ENCODE data around the gene GALNT10. TPM values are rescaled to one million over a fixed set of nuclear protein-coding genes. Genes with fewer than 3 reads are reported as not detected.

The GALNT10 gene
- polyA plus RNA-seq, 2 of the 4 experiments (the other 2 are of a cell fraction) = 110 to 156 TPM

GRCh38 chr5:154267516-154267915 lies 77.0 kb downstream of the GALNT10 start:
- Histone ChIP-seq H3K9me3 (no peaks in the 10 kb centered on the region), H3K4me1 (peaks cover 51% of the 10 kb centered on the region), H3K4me2 (peak overlapping the region; percentile 13), H3K4me3 (no peak overlapping the region), H3K27ac (peak overlapping the region; percentile 55 to 66; a peak in 5 of 6 replicates)
- DNase-seq (ENCODE audit: low read depth in 1 of 2, low spot score in 1 of 2) (no peak), ATAC-seq (peak in 1 of 2 experiments; percentile 36; a peak in 1 of 6 replicates), FAIRE-seq (no peak)
- TF ChIP-seq PBX3 (IDR thresholded peaks at IDR 0.05) (no peak), BHLHE40 (IDR thresholded peaks at IDR 0.05; ENCODE audit: low read depth, low read length) (no peak), JUNB (IDR thresholded peaks at IDR 0.05) (no peak), REST (IDR thresholded peaks at IDR 0.05) (no peak), JUN (IDR thresholded peaks at IDR 0.05) (no peak)
- ChIA-PET CTCF (no interaction called here), POLR2A (no interaction called here)

- FAIRE-seq = no peak
- Histone ChIP-seq H3K4me2 (peak overlapping the region; percentile 13), H3K27ac (peak overlapping the region; percentile 39 to 66; a peak in 5 of 6 replicates), H3K9me3 (no peaks in the 10 kb centered on the region), H3K4me1 (peaks cover 57% of the 10 kb centered on the region), H3K4me3 (no peak overlapping the region)
- CTCF ChIA-PET = no interaction called here
- no peak for ATAC-seq
- no peak for DNase-seq (ENCODE audit: low read depth in 1 of 2, low spot score in 1 of 2)
- WGBS (ENCODE audit: missing lambda C conversion rate) = 86% methylated on average over 3 of the region's 3 CpGs
- TF ChIP-seq ELK1 (IDR thresholded peaks at IDR 0.05; ENCODE audit: low read depth, low read length) = no peak
- no peak for TF ChIP-seq TP53 (CRISPR knock-in tag; IDR thresholded peaks at IDR 0.05)
- TF ChIP-seq SREBF2 (IDR thresholded peaks at IDR 0.05) = no peak
- no peak for TF ChIP-seq RNF2 (IDR thresholded peaks at IDR 0.05; ENCODE audit: borderline replicate concordance, low read depth)
- no peak for TF ChIP-seq HEYL (CRISPR knock-in tag; IDR thresholded peaks at IDR 0.05)
- TF ChIP-seq ZC3H11A (IDR thresholded peaks at IDR 0.05) = no peak
- no peak for TF ChIP-seq E2F6 (IDR thresholded peaks at IDR 0.05; ENCODE audit: borderline replicate concordance, low read depth)
- TF ChIP-seq NFE2L2 (conservative IDR thresholded peaks at IDR 0.05; ENCODE audit: low read length) = no peak
- no peak for TF ChIP-seq KDM5A (IDR thresholded peaks at IDR 0.05)
- TF ChIP-seq NPAS2 (CRISPR knock-in tag; IDR thresholded peaks at IDR 0.05; ENCODE audit: borderline replicate concordance) = no peak
- TF ChIP-seq JUN (IDR thresholded peaks at IDR 0.05) = no peak
- TF ChIP-seq PHF8 (IDR thresholded peaks at IDR 0.05; ENCODE audit: borderline replicate concordance, low read depth) = no peak
- no peak for TF ChIP-seq HES2 (IDR thresholded peaks at IDR 0.05)
- no peak for TF ChIP-seq EHMT2 (IDR thresholded peaks at IDR 0.05; ENCODE audit: low read depth)
- POLR2A ChIA-PET = no interaction called here
Measured at GRCh38 chr5:154268073-154268472, 77.5 kb downstream of the GALNT10 start.
